B cell (primary cell): ENCODE data around the gene KLHL11. TPM values are rescaled to one million over a fixed set of nuclear protein-coding genes. Genes with fewer than 3 reads are reported as not detected.

ENCODE experiments used
- ATAC-seq: fragments of 200-7000 bp; cut with Tn5 transposase; one replicate; pipeline ENCODE4 v1.10.0; 2021; ENCODE audit warnings: low read depth, mild to moderate bottlenecking, moderate number of reproducible peaks, moderate library complexity
- CTCF ChIA-PET: fragments of 350-600 bp; sonication (Branson Sonifier 250); formaldehyde crosslinking; loops from one replicate; lab custom pipeline; 2021; ENCODE audit warnings: antibody characterized with exemption, inconsistent platforms; lab: Charles Lee
- POLR2A ChIA-PET: fragments of 350-600 bp; sonication (Branson Sonifier 250); formaldehyde crosslinking; loops from one replicate; lab custom pipeline; 2021; ENCODE audit warnings: antibody characterized with exemption; lab: Charles Lee
- DNase-seq: peaks from one replicate; pipeline ENCODE4 v3.0.0; 2013
- H2AFZ ChIP-seq: 2 replicates; pipeline ENCODE4 v1.6.1; 2012; ENCODE audit warnings: mild to moderate bottlenecking, low read depth, low read length; ENCODE audit not compliant: insufficient read depth, poor library complexity, severe bottlenecking
- H3K27ac ChIP-seq, 2 donors: 1 replicate in 1 of 2; 2 replicates in 1 of 2; pipeline ENCODE4 v1.5.1; 2012 to 2013; ENCODE audit warnings: low read length in 2 of 2, mild to moderate bottlenecking in 2 of 2, moderate library complexity in 1 of 2
- H3K27me3 ChIP-seq, 4 experiments: fragments of 200-600 bp in 1 of 4; sonication (generic) in 1 of 4; replicated peaks in 1 of 4; 1 replicate in 2 of 4; 2 replicates in 2 of 4; pipeline versions ENCODE4 v1.6.1 to v1.7.0; 2013 to 2016; ENCODE audit warnings: low read length in 3 of 4, mild to moderate bottlenecking in 2 of 4, mixed read lengths in 1 of 4, moderate library complexity in 1 of 4; ENCODE audit not compliant: insufficient read depth in 4 of 4, control insufficient read depth in 3 of 4; ENCODE audit errors: control extremely low read depth in 1 of 4
- H3K36me3 ChIP-seq, 2 experiments: replicated peaks in 1 of 2; 1 replicate in 1 of 2; 2 replicates in 1 of 2; pipeline versions ENCODE4 v1.6.1 to v1.7.1; 2013; ENCODE audit warnings: low read length in 1 of 2; ENCODE audit not compliant: insufficient read depth in 2 of 2, control insufficient read depth in 1 of 2; ENCODE audit errors: control extremely low read depth in 1 of 2, extremely low read depth in 1 of 2
- H3K4me1 ChIP-seq, 2 donors: fragments of 200-600 bp in 1 of 2; sonication (generic) in 1 of 2; 1 replicate in 1 of 2; 2 replicates in 1 of 2; pipeline versions ENCODE4 v1.5.1 to v1.6.1; 2013 to 2017; ENCODE audit warnings: low read length in 2 of 2; ENCODE audit not compliant: control insufficient read depth in 2 of 2, insufficient read depth in 2 of 2
- H3K4me2 ChIP-seq: replicated peaks from 2 replicates; pipeline ENCODE3; 2012; ENCODE audit warnings: mild to moderate bottlenecking, low read depth, low read length; ENCODE audit not compliant: poor library complexity, severe bottlenecking
- H3K4me3 ChIP-seq, 5 experiments: fragments of 200-600 bp in 1 of 5; sonication (generic) in 1 of 5; 1 replicate in 3 of 5; 2 replicates in 2 of 5; pipeline versions ENCODE4 v1.5.1 to v1.7.0; 2011 to 2016; ENCODE audit warnings: low read length in 4 of 5, mild to moderate bottlenecking in 4 of 5, low read depth in 2 of 5, control low read depth in 1 of 5, moderate library complexity in 1 of 5; ENCODE audit not compliant: insufficient read depth in 1 of 5; ENCODE audit errors: control extremely low read depth in 1 of 5, extremely low read depth in 1 of 5
- H3K79me2 ChIP-seq: fragments of 200-600 bp; sonication (generic); one replicate; pipeline ENCODE4 v1.6.0; 2016; ENCODE audit warnings: low read length; ENCODE audit not compliant: control insufficient read depth, insufficient read depth
- H3K9ac ChIP-seq: fragments of 200-600 bp; sonication (generic); 2 replicates; pipeline ENCODE4 v1.6.1; 2017; ENCODE audit warnings: mild to moderate bottlenecking, low read length, moderate library complexity
- H3K9me3 ChIP-seq, 3 donors: one replicate each; pipeline versions ENCODE4 v1.6.1 to v1.7.1; 2013; ENCODE audit warnings: low read length in 2 of 3; ENCODE audit not compliant: control insufficient read depth in 2 of 3, insufficient read depth in 1 of 3; ENCODE audit errors: control extremely low read depth in 1 of 3
- H4K20me1 ChIP-seq: 2 replicates; pipeline ENCODE4 v1.6.0; 2012; ENCODE audit warnings: mild to moderate bottlenecking, low read length; ENCODE audit not compliant: insufficient read depth, control insufficient read depth, poor library complexity, severe bottlenecking
- H3K27ac Mint-ChIP-seq: one replicate; pipeline ENCODE4 v1.8.0; 2021; ENCODE audit warnings: mixed read lengths
- H3K27me3 Mint-ChIP-seq: one replicate; pipeline ENCODE4 v1.8.0; 2021; ENCODE audit warnings: mixed read lengths
- H3K4me1 Mint-ChIP-seq: one replicate; pipeline ENCODE4 v1.8.0; 2021; ENCODE audit warnings: mixed read lengths
- H3K4me3 Mint-ChIP-seq: one replicate; pipeline ENCODE4 v1.8.0; 2021; ENCODE audit warnings: mixed read lengths
- H3K9me3 Mint-ChIP-seq: one replicate; pipeline ENCODE4 v1.8.0; 2022; ENCODE audit warnings: mixed read lengths; ENCODE audit not compliant: insufficient read depth
- EZH2 ChIP-seq: IDR thresholded peaks from 2 replicates; pipeline ENCODE4 v1.6.1; 2012; ENCODE audit warnings: borderline replicate concordance, low read depth, mild to moderate bottlenecking, moderate library complexity, low read length; ENCODE audit not compliant: insufficient read depth, poor library complexity, severe bottlenecking
- WGBS: methylation state at CpG from one replicate; pipeline ENCODE4 v1.1.5; 2013; ENCODE audit warnings: missing lambda C conversion rate; ENCODE audit not compliant: insufficient coverage; 5-methylcytosine and 5-hydroxymethylcytosine counted together
- intact Hi-C: fragments of 100-400 bp; cut with micrococcal nuclease; formaldehyde crosslinking; loops from one replicate; pipeline ENCODE4 v1.10.0; 2022
- polyA plus RNA-seq: library from polyadenylated mRNA; depleted of rRNA; stranded (reverse); fragments of >200 nt; gene quantifications from 2 replicates; pipeline ENCODE4 v1.2.3, GENCODE V29; 2012
- total RNA-seq, 2 donors: library from RNA; stranded (reverse); fragments of 120-200 nt in 1 of 2; gene quantifications; 1 replicate in 1 of 2; 2 replicates in 1 of 2; pipeline versions ENCODE4 v1.2.3 to v1.2.4, GENCODE V29; 2013 to 2022
- TF ChIP-seq, protein P1 (sequence below): fragments of 200-600 bp; IDR thresholded peaks from one replicate; pipeline ENCODE4 v1.8.0; 2022; ENCODE audit warnings: antibody characterized with exemption, mild to moderate bottlenecking

KLHL11 gene
- total and polyA plus RNA-seq, 2 donors (not counting 1 experiment from before 2014, with no cell fraction given) = 4.2 to 18.7 TPM

DNA sequence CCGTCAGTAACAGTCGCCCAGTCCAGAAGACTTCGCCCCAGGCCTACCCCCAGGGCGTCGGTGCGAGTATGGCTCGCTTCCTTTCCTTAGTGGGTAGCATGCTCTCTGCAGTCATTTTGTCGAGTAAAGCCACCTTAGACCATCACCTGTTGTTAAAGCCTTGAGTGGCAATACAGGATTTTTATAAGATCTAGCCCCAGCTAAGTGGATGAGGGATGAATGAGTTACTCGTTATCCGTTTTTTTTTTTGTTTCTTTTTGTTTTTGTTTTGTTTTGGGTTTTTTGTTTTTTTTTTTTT lies 322 bp upstream of the KLHL11 start:
- ChIA-PET CTCF (interaction anchor here (0.6 to 1.5 kb wide), 3 partner anchors 64 to 752 kb away, joined by 3 to 4 read pairs (median 3); partner anchors contain the start of gene CNP), POLR2A (interaction anchor here (0.5 to 2.1 kb wide), 9 partner anchors 24 to 1234 kb away, joined by 3 to 13 read pairs (median 3); partner anchors contain the start of genes DNAJC7 and EIF1)
- Histone ChIP-seq H4K20me1 (peaks cover 30% of the 10 kb centered on the region), H3K27me3 (no peaks in the 10 kb centered on the region), H2AFZ (peak overlapping the region; percentile 98), H3K36me3 (peaks cover 0 to 14% of the 10 kb centered on the region in 2 experiments), H3K4me3 (peak overlapping the region in 4 of 5 experiments; percentile 28 to 93 (median 81)), H3K79me2 (peaks cover 51% of the 10 kb centered on the region), H3K4me2 (peak overlapping the region; percentile 85), H3K9ac (peak overlapping the region; percentile 78), H3K27ac (peak overlapping the region in 1 of 2 donors; percentile 82), H3K4me1 (peaks cover 24 to 27% of the 10 kb centered on the region in 2 donors), H3K9me3 (no peaks in the 10 kb centered on the region)
- Mint-ChIP-seq H3K27ac (no peak overlapping the region), H3K27me3 (no peaks in the 10 kb centered on the region), H3K4me3 (no peak overlapping the region), H3K4me1 (peaks cover 17% of the 10 kb centered on the region), H3K9me3 (no peaks in the 10 kb centered on the region)
- no peak for DNase-seq
- WGBS = 0% methylated on average over 7 of the region's 10 CpGs
- no peak for TF ChIP-seq EZH2
- TF ChIP-seq, protein P1, sequence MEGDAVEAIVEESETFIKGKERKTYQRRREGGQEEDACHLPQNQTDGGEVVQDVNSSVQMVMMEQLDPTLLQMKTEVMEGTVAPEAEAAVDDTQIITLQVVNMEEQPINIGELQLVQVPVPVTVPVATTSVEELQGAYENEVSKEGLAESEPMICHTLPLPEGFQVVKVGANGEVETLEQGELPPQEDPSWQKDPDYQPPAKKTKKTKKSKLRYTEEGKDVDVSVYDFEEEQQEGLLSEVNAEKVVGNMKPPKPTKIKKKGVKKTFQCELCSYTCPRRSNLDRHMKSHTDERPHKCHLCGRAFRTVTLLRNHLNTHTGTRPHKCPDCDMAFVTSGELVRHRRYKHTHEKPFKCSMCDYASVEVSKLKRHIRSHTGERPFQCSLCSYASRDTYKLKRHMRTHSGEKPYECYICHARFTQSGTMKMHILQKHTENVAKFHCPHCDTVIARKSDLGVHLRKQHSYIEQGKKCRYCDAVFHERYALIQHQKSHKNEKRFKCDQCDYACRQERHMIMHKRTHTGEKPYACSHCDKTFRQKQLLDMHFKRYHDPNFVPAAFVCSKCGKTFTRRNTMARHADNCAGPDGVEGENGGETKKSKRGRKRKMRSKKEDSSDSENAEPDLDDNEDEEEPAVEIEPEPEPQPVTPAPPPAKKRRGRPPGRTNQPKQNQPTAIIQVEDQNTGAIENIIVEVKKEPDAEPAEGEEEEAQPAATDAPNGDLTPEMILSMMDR = peak; percentile 6
- intact Hi-C loops = loop anchor here (1.0 kb wide), 5 partner anchors 30 to 101 kb away; partner anchors contain the start of genes ACLY, CNP, ODAD4 and P3H4
- ATAC-seq = no peak

DNA sequence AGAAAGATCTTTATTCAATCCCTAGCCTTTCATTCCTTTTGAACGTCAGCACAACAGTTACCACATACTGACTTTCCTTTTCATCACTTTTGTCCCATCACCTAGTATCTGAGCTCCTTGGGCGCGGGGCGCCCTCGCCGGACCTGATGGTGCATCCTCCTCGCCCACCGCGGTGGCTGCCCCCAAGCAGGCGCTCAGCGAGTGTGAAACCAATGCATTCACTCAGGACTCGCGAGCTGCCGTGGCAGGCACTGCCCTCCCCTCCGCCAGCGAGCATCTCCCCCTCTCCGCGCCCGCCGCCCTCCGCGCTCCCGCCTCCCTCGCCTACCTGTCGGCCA lies 756 bp downstream of the KLHL11 start:
- TF ChIP-seq, protein P1 = peak; percentile 1
- TF ChIP-seq EZH2 = no peak
- Histone ChIP-seq H3K27me3 (no peaks in the 10 kb centered on the region), H3K4me2 (peak overlapping the region; percentile 85), H3K27ac (peak overlapping the region in 1 of 2 donors; percentile 82), H3K9ac (peak overlapping the region; percentile 78), H2AFZ (peak overlapping the region; percentile 98), H4K20me1 (peaks cover 40% of the 10 kb centered on the region), H3K4me3 (peak overlapping the region; percentile 40 to 96 (median 83)), H3K4me1 (peaks cover 24 to 27% of the 10 kb centered on the region in 2 donors), H3K79me2 (peaks cover 62% of the 10 kb centered on the region), H3K36me3 (peaks cover 0 to 10% of the 10 kb centered on the region in 2 experiments), H3K9me3 (no peaks in the 10 kb centered on the region)
- intact Hi-C loops = no loop called here
- DNase-seq (no peak), ATAC-seq (no peak)
- Mint-ChIP-seq H3K27me3 (no peaks in the 10 kb centered on the region), H3K4me3 (no peak overlapping the region), H3K27ac (no peak overlapping the region), H3K9me3 (no peaks in the 10 kb centered on the region), H3K4me1 (peaks cover 22% of the 10 kb centered on the region)
- POLR2A ChIA-PET = interaction anchor here (1.0 to 2.1 kb wide), 4 partner anchors 25 to 176 kb away, joined by 3 to 13 read pairs (median 3); partner anchors contain the start of genes DNAJC7 and EIF1
- CTCF ChIA-PET = interaction anchor here (0.6 to 1.5 kb wide), 7 partner anchors 13 to 160 kb away, joined by 3 to 5 read pairs (median 3); partner anchors contain the start of gene P3H4
- WGBS = under 1% methylated on average over 25 of the region's 25 CpGs
